HepG2 (cell line): Measurements from ENCODE around the gene ZKSCAN3. TPM values are rescaled to one million over a fixed set of nuclear protein-coding genes. Genes with fewer than 3 reads are reported as not detected.
A peak's percentile ranks its signal among the peaks of the same experiment; 100 is the strongest.

Experiments used
- BCLAF1 ChIP-seq: fragments of 450-650 bp; IDR thresholded peaks from 2 replicates; pipeline ENCODE4 v1.6.1; 2017; ENCODE audit warnings: mild to moderate bottlenecking
- CC2D1A ChIP-seq: sonication (generic); formaldehyde crosslinking; IDR thresholded peaks from 2 replicates; pipeline ENCODE4 v1.8.1; 2023; ENCODE audit warnings: mild to moderate bottlenecking, missing genetic modification reagents
- CSRNP1 ChIP-seq: sonication (generic); formaldehyde crosslinking; IDR thresholded peaks from 2 replicates; pipeline ENCODE4 v1.8.1; 2023; ENCODE audit warnings: mild to moderate bottlenecking, missing genetic modification reagents
- ELK4 ChIP-seq: sonication (generic); formaldehyde crosslinking; IDR thresholded peaks from 2 replicates; pipeline ENCODE4 v1.9.0; 2021; ENCODE audit warnings: missing genetic modification reagents, borderline replicate concordance
- HDAC2 ChIP-seq: sonication (generic); formaldehyde crosslinking; IDR thresholded peaks from 2 replicates; pipeline ENCODE4 v1.4.0; 2020; ENCODE audit warnings: missing genetic modification reagents
- HOXA3 ChIP-seq: sonication (generic); formaldehyde crosslinking; IDR thresholded peaks from 2 replicates; pipeline ENCODE4 v1.5.0; 2020; ENCODE audit warnings: missing genetic modification reagents
- KLF6 ChIP-seq: IDR thresholded peaks from 2 replicates; pipeline ENCODE4 v1.8.0; 2016; ENCODE audit warnings: missing biosample characterization, missing genetic modification reagents
- MED8 ChIP-seq: sonication (generic); formaldehyde crosslinking; IDR thresholded peaks from 2 replicates; pipeline ENCODE4 v1.8.1; 2023; ENCODE audit warnings: mild to moderate bottlenecking, missing genetic modification reagents; ENCODE audit not compliant: insufficient replicate concordance
- NBN ChIP-seq: fragments of 450-650 bp; conservative IDR thresholded peaks from 2 replicates; pipeline ENCODE4 v1.6.1; 2017
- NFE2 ChIP-seq: sonication (generic); formaldehyde crosslinking; IDR thresholded peaks from 2 replicates; pipeline ENCODE4 v1.4.0; 2020; ENCODE audit warnings: missing genetic modification reagents
- PHF21A ChIP-seq: sonication (generic); formaldehyde crosslinking; IDR thresholded peaks from 2 replicates; pipeline ENCODE4 v1.5.0; 2020; ENCODE audit warnings: mild to moderate bottlenecking, missing genetic modification reagents
- RXRA ChIP-seq: sonication (generic); formaldehyde crosslinking; IDR thresholded peaks from 2 replicates; pipeline ENCODE4 v1.5.1; 2020; ENCODE audit warnings: missing genetic modification reagents
- SNAPC2 ChIP-seq: sonication (generic); formaldehyde crosslinking; IDR thresholded peaks from 2 replicates; pipeline ENCODE4 v1.8.1; 2022; ENCODE audit warnings: mild to moderate bottlenecking, missing genetic modification reagents
- TOE1 ChIP-seq: sonication (generic); formaldehyde crosslinking; IDR thresholded peaks from 2 replicates; pipeline ENCODE4 v1.4.0; 2020; ENCODE audit warnings: mild to moderate bottlenecking, missing genetic modification reagents
- ZBTB4 ChIP-seq: sonication (generic); formaldehyde crosslinking; IDR thresholded peaks from 2 replicates; pipeline ENCODE4 v1.4.0; 2020; ENCODE audit warnings: missing genetic modification reagents, mild to moderate bottlenecking, borderline replicate concordance
- ZNF326 ChIP-seq: sonication (generic); formaldehyde crosslinking; IDR thresholded peaks from 2 replicates; pipeline ENCODE4 v1.4.0; 2020; ENCODE audit warnings: missing genetic modification reagents, borderline replicate concordance
- ZNF331 ChIP-seq: sonication (generic); formaldehyde crosslinking; IDR thresholded peaks from 2 replicates; pipeline ENCODE4 v1.4.0; 2020; ENCODE audit warnings: missing genetic modification reagents
- ZNF350 ChIP-seq: sonication (generic); formaldehyde crosslinking; IDR thresholded peaks from 2 replicates; pipeline ENCODE4 v1.4.0; 2020; ENCODE audit warnings: mild to moderate bottlenecking, low read depth, missing genetic modification reagents, borderline replicate concordance
- ZNF441 ChIP-seq: sonication (generic); formaldehyde crosslinking; IDR thresholded peaks from 2 replicates; pipeline ENCODE4 v1.7.0; 2021; ENCODE audit warnings: missing genetic modification reagents, borderline replicate concordance
- ZNF510 ChIP-seq: sonication (generic); formaldehyde crosslinking; IDR thresholded peaks from 2 replicates; pipeline ENCODE4 v1.4.0; 2020; ENCODE audit warnings: low read depth, mild to moderate bottlenecking, missing genetic modification reagents
- ZNF678 ChIP-seq: sonication (generic); formaldehyde crosslinking; IDR thresholded peaks from 2 replicates; pipeline ENCODE4 v1.4.0; 2020; ENCODE audit warnings: mild to moderate bottlenecking, missing genetic modification reagents
- polyA plus RNA-seq, 8 experiments: library from polyadenylated mRNA; depleted of rRNA in 3 of 8; stranded (reverse) in 7 of 8; unstranded in 1 of 8; fragments of >200 nt; fragmentation: Illumina TruSeq in 4 of 8; extraction: Trizol in 4 of 8; gene quantifications; 2 replicates each; pipeline versions ENCODE4 v1.2.1 to v1.2.3, GENCODE V29; 2011 to 2016; ENCODE audit warnings: low read depth in 4 of 8, missing spikeins in 1 of 8, mixed read lengths in 1 of 8; ENCODE audit not compliant: insufficient read depth in 1 of 8
- total RNA-seq, 5 experiments: library from RNA; depleted of rRNA; stranded (reverse); fragments of >200 nt; fragmentation: Illumina TruSeq; extraction: Trizol; gene quantifications; 2 replicates each; pipeline ENCODE4 v1.2.3, GENCODE V29; 2016; ENCODE audit warnings: low read depth in 1 of 5

The ZKSCAN3 gene
- total and polyA plus RNA-seq, 2 of the 13 experiments (the other 11 are each of a cell fraction or from before 2014, with no cell fraction given), result 3.3 to 7.4 TPM

- TF ChIP-seq ZNF331 (CRISPR knock-in tag) (peak; percentile 62), ELK4 (CRISPR knock-in tag) (no peak), ZNF326 (no peak), ZNF350 (CRISPR knock-in tag) (peak; percentile 94), KLF6 (CRISPR knock-in tag) (peak; percentile 86), TOE1 (CRISPR knock-in tag) (0 out of 2 replicates have a peak, but pooled peaks have one; percentile 42), HOXA3 (CRISPR knock-in tag) (peak; percentile 69; the same call in 1 of the 2 replicates), NBN (no peak), CSRNP1 (CRISPR knock-in tag) (no peak), ZNF678 (CRISPR knock-in tag) (0 out of 2 replicates have a peak, but pooled peaks have one; percentile 52), SNAPC2 (peak; percentile 37; the same call in 1 of the 2 replicates), MED8 (CRISPR knock-in tag) (peak; percentile 91), ZNF441 (CRISPR knock-in tag) (peak; percentile 28; the same call in 1 of the 2 replicates), CC2D1A (CRISPR knock-in tag) (no peak), PHF21A (CRISPR knock-in tag) (peak; percentile 89), NFE2 (CRISPR knock-in tag) (0 out of 2 replicates have a peak, but pooled peaks have one; percentile 20), ZNF510 (CRISPR knock-in tag) (0 out of 2 replicates have a peak, but pooled peaks have one; percentile 55), ZBTB4 (CRISPR knock-in tag) (no peak; the same call in 1 of the 2 replicates), RXRA (CRISPR knock-in tag) (peak; percentile 27; the same call in 1 of the 2 replicates), HDAC2 (CRISPR knock-in tag) (peak; percentile 66; the same call in 1 of the 2 replicates), BCLAF1 (no peak)
Observed at GRCh38 chr6:28349892-28350737, at the start of gene ZKSCAN3 (continued).
